CD4-positive, alpha-beta T cell (primary cell): ENCODE results near the gene SNF8. TPM values are rescaled to one million over a fixed set of nuclear protein-coding genes. Genes with fewer than 3 reads are reported as not detected.

Experiments
- ATAC-seq: fragments of 200-7000 bp; cut with Tn5 transposase; one replicate; pipeline ENCODE4 v1.10.0; 2022; ENCODE audit warnings: mild to moderate bottlenecking; ENCODE audit not compliant: poor library complexity
- CTCF ChIA-PET: fragments of 350-600 bp; sonication (Branson Sonifier 250); formaldehyde crosslinking; loops from one replicate; lab custom pipeline; 2021; ENCODE audit warnings: antibody characterized with exemption, inconsistent platforms; lab: Charles Lee
- POLR2A ChIA-PET: fragments of 350-600 bp; sonication (Branson Sonifier 250); formaldehyde crosslinking; loops from one replicate; lab custom pipeline; 2021; ENCODE audit warnings: antibody characterized with exemption, inconsistent platforms; lab: Charles Lee
- DNase-seq, 14 experiments: peaks; one replicate each; pipeline ENCODE4 v3.0.0-alpha.2; 2013 to 2020; ENCODE audit warnings: mixed read lengths in 2 of 14
- H3K27ac ChIP-seq, 2 donors: one replicate each; pipeline versions ENCODE4 v1.5.1 to v1.7.0; 2013; ENCODE audit warnings: low read length in 2 of 2, low read depth in 1 of 2, mild to moderate bottlenecking in 1 of 2
- H3K27me3 ChIP-seq, 2 experiments: 1 replicate in 1 of 2; 2 replicates in 1 of 2; pipeline versions ENCODE4 v1.6.1 to v1.7.0; 2013; ENCODE audit warnings: low read length in 2 of 2, control low read depth in 1 of 2, mild to moderate bottlenecking in 1 of 2, moderate library complexity in 1 of 2; ENCODE audit not compliant: insufficient read depth in 2 of 2, control insufficient read depth in 1 of 2
- H3K36me3 ChIP-seq: one replicate; pipeline ENCODE4 v1.6.1; 2013; ENCODE audit warnings: low read length, control low read depth; ENCODE audit not compliant: insufficient read depth
- H3K4me1 ChIP-seq: one replicate; pipeline ENCODE4 v1.6.1; 2013; ENCODE audit warnings: low read length, control low read depth; ENCODE audit not compliant: insufficient read depth
- H3K4me3 ChIP-seq: one replicate; pipeline ENCODE4 v1.5.1; 2013; ENCODE audit warnings: mild to moderate bottlenecking, low read length, moderate library complexity
- H3K9me3 ChIP-seq, 2 experiments: 1 replicate in 1 of 2; 2 replicates in 1 of 2; pipeline versions ENCODE4 v1.6.1 to v1.7.0; 2013; ENCODE audit warnings: low read length in 2 of 2, mild to moderate bottlenecking in 2 of 2, control low read depth in 1 of 2, moderate library complexity in 1 of 2; ENCODE audit not compliant: control insufficient read depth in 1 of 2, insufficient read depth in 1 of 2
- H3K27ac Mint-ChIP-seq: one replicate; pipeline ENCODE4 v1.8.0; 2020; ENCODE audit warnings: mixed read lengths
- H3K27me3 Mint-ChIP-seq: one replicate; pipeline ENCODE4 v1.8.0; 2021; ENCODE audit warnings: mixed read lengths
- H3K36me3 Mint-ChIP-seq: one replicate; pipeline ENCODE4 v1.8.0; 2021; ENCODE audit warnings: low read depth, mixed read lengths
- H3K4me1 Mint-ChIP-seq: one replicate; pipeline ENCODE4 v1.8.0; 2021; ENCODE audit warnings: low read depth, mixed read lengths
- H3K4me3 Mint-ChIP-seq: one replicate; pipeline ENCODE4 v1.8.0; 2020; ENCODE audit warnings: mild to moderate bottlenecking, mixed read lengths
- H3K9me3 Mint-ChIP-seq: one replicate; pipeline ENCODE4 v1.8.0; 2020; ENCODE audit warnings: mixed read lengths
- CTCF ChIP-seq: fragments of 200-600 bp; IDR thresholded peaks from one replicate; pipeline ENCODE4 v1.8.0; 2022; ENCODE audit warnings: antibody characterized with exemption, mild to moderate bottlenecking
- intact Hi-C, 2 experiments: fragments of 100-400 bp; cut with DNase I in 1 of 2; cut with micrococcal nuclease in 1 of 2; formaldehyde crosslinking; loops; one replicate each; pipeline versions ENCODE4 v1.15.1 to v1.9.0; 2023 to 2025; cut with DNase I, micrococcal nuclease
- total RNA-seq, 174 experiments: library from RNA in 2 of 174; stranded (reverse) in 2 of 174; gene quantifications; one replicate each; pipeline ENCODE4 v1.2.3 and lab custom pipeline; 2021 to 2026

SNF8 gene
- total RNA-seq, 2 experiments from 2014 or later = 53.8 to 57.4 TPM

- peaks cover 10% of the 10 kb centered on the region for H3K36me3 ChIP-seq
- ChIA-PET POLR2A (interaction anchor here (1.6 to 5.9 kb wide), 2 partner anchors 8 to 14 kb away, joined by 5 to 112 read pairs; partner anchors contain the start of gene UBE2Z), CTCF (no interaction called here)
- H3K4me1 Mint-ChIP-seq = peaks cover 22% of the 10 kb centered on the region
- H3K27me3 ChIP-seq = no peaks in the 10 kb centered on the region
- H3K4me1 ChIP-seq = peaks cover 25% of the 10 kb centered on the region
- no peaks in the 10 kb centered on the region for H3K27me3 Mint-ChIP-seq
- intact Hi-C loops = loop anchor here in 1 of 2 experiments (5.0 to 10.0 kb wide), 4 partner anchors 63 to 1830 kb away; partner anchors contain the start of gene CALCOCO2
- H3K9me3 Mint-ChIP-seq = no peaks in the 10 kb centered on the region
- no peak for DNase-seq
- no peak for TF ChIP-seq CTCF
- ATAC-seq = no peak
- H3K4me3 ChIP-seq = no peak overlapping the region
- H3K36me3 Mint-ChIP-seq = peaks cover 40% of the 10 kb centered on the region
- H3K4me3 Mint-ChIP-seq = no peak overlapping the region
- no peaks in the 10 kb centered on the region for H3K9me3 ChIP-seq
- H3K27ac Mint-ChIP-seq = no peak overlapping the region
- H3K27ac ChIP-seq = no peak overlapping the region
Measured at GRCh38 chr17:48894886-48895285, 49.8 kb downstream of the SNF8 start.

GRCh38 chr17:48893646-48894508 is 50.8 kb downstream of the SNF8 start:
- POLR2A ChIA-PET = interaction anchor here (1.6 to 5.9 kb wide), 3 partner anchors 10 to 50 kb away, joined by 5 to 112 read pairs (median 20); partner anchors contain the start of genes SNF8 and UBE2Z
- Histone ChIP-seq H3K9me3 (no peaks in the 10 kb centered on the region), H3K27me3 (no peaks in the 10 kb centered on the region), H3K36me3 (peaks cover 10% of the 10 kb centered on the region), H3K27ac (peak overlapping the region; percentile 80 to 86), H3K4me3 (peak overlapping the region; percentile 74), H3K4me1 (peaks cover 25% of the 10 kb centered on the region)
- H3K9me3 Mint-ChIP-seq = no peaks in the 10 kb centered on the region
- H3K4me1 Mint-ChIP-seq = peaks cover 22% of the 10 kb centered on the region
- peak overlapping the region; percentile 90 for H3K4me3 Mint-ChIP-seq
- no peak for TF ChIP-seq CTCF
- no peaks in the 10 kb centered on the region for H3K27me3 Mint-ChIP-seq
- no peak for DNase-seq
- CTCF ChIA-PET = interaction anchor here (0.8 to 3.1 kb wide), 4 partner anchors 10 to 222 kb away, joined by 4 to 16 read pairs (median 6); no protein-coding TSS in a partner anchor
- intact Hi-C loops = loop anchor here in 1 of 2 experiments (5.0 to 10.0 kb wide), 4 partner anchors 62 to 1829 kb away; partner anchors contain the start of gene CALCOCO2
- no peak for ATAC-seq
- H3K27ac Mint-ChIP-seq = peak overlapping the region; percentile 91
- peaks cover 40% of the 10 kb centered on the region for H3K36me3 Mint-ChIP-seq

GRCh38 chr17:48892940-48893645 is 51.5 kb downstream of the SNF8 start:
- peaks cover 22% of the 10 kb centered on the region for H3K4me1 Mint-ChIP-seq
- intact Hi-C loops = loop anchor here (1.0 to 10.0 kb wide), 6 partner anchors 15 to 1828 kb away; partner anchors contain the start of genes UBE2Z (in 2 of the 2), CALCOCO2 (in 1 of the 2) and SNF8 (in 1 of the 2)
- CTCF ChIA-PET = interaction anchor here (0.9 to 3.1 kb wide), 6 partner anchors 9 to 221 kb away, joined by 3 to 16 read pairs (median 4); no protein-coding TSS in a partner anchor
- H3K36me3 Mint-ChIP-seq = peaks cover 36% of the 10 kb centered on the region
- H3K27me3 Mint-ChIP-seq = no peaks in the 10 kb centered on the region
- no peaks in the 10 kb centered on the region for H3K9me3 ChIP-seq
- POLR2A ChIA-PET = interaction anchor here (0.5 to 5.9 kb wide), 15 partner anchors 10 to 1201 kb away, joined by 3 to 112 read pairs (median 5); partner anchors contain the start of genes SNF8, SP2, UBE2Z and ZNF652
- H3K27ac ChIP-seq = peak overlapping the region; percentile 80 to 86
- H3K27me3 ChIP-seq = no peaks in the 10 kb centered on the region
- no peaks in the 10 kb centered on the region for H3K9me3 Mint-ChIP-seq
- DNase-seq (peak in 2 of 14 experiments; percentile 43 to 49), ATAC-seq (no peak)
- peak overlapping the region; percentile 91 for H3K27ac Mint-ChIP-seq
- H3K4me1 ChIP-seq = peaks cover 25% of the 10 kb centered on the region
- H3K4me3 Mint-ChIP-seq = peak overlapping the region; percentile 90
- H3K4me3 ChIP-seq = peak overlapping the region; percentile 74
- peaks cover 10% of the 10 kb centered on the region for H3K36me3 ChIP-seq
- no peak for TF ChIP-seq CTCF
